Caco-2 (cell line): ENCODE measurements around the gene LMNTD1. TPM values are rescaled to one million over a fixed set of nuclear protein-coding genes. Genes with fewer than 3 reads are reported as not detected.

ENCODE experiments used
- BruUV-seq: library from RNA; stranded (reverse); fragments of 400-500 nt; replicated peaks from 2 replicates; lab custom pipeline; 2021; lab: Mats Ljungman, UMichigan
- CTCF ChIA-PET: fragments of 300-600 bp; sonication (Branson Sonifier 250); formaldehyde crosslinking; loops from one replicate; lab custom pipeline; 2022; ENCODE audit warnings: antibody characterized with exemption; lab: Charles Lee
- POLR2A ChIA-PET: fragments of 300-600 bp; sonication (Branson Sonifier 250); formaldehyde crosslinking; loops from one replicate; lab custom pipeline; 2022; ENCODE audit warnings: antibody characterized with exemption; lab: Charles Lee
- DNase-seq, 2 experiments: peaks; one replicate each; pipeline versions ENCODE4 v3.0.0 to v3.0.0-alpha.2; 2020 to 2022
- H3K27me3 ChIP-seq: replicated peaks from 2 replicates; pipeline ENCODE4 v1.6.0; 2011; ENCODE audit warnings: low read length; ENCODE audit not compliant: control insufficient read depth, insufficient read depth
- H3K36me3 ChIP-seq: 2 replicates; pipeline ENCODE4 v1.5.1; 2011; ENCODE audit warnings: low read length; ENCODE audit not compliant: control insufficient read depth, insufficient read depth
- H3K4me1 ChIP-seq: fragments of 250-450 bp; sonication (Bioruptor Pico); 2 replicates; pipeline ENCODE4 v1.5.1; 2020; ENCODE audit warnings: mild to moderate bottlenecking
- H3K4me3 ChIP-seq: 2 replicates; pipeline ENCODE4 v1.5.1; 2011; ENCODE audit warnings: low read depth, mild to moderate bottlenecking, control low read depth, low read length
- H3K9me3 ChIP-seq: fragments of 250-450 bp; sonication (Bioruptor Pico); 2 replicates; pipeline ENCODE4 v1.5.1; 2020; ENCODE audit warnings: mild to moderate bottlenecking, moderate library complexity
- H3K27ac Mint-ChIP-seq: one replicate; pipeline ENCODE4 v1.8.0; 2022; ENCODE audit warnings: mixed read lengths; ENCODE audit not compliant: unreplicated experiment
- H3K27me3 Mint-ChIP-seq: one replicate; pipeline ENCODE4 v1.8.0; 2022; ENCODE audit warnings: mixed read lengths; ENCODE audit not compliant: insufficient read depth, unreplicated experiment
- H3K36me3 Mint-ChIP-seq: one replicate; pipeline ENCODE4 v1.8.0; 2022; ENCODE audit warnings: mild to moderate bottlenecking, mixed read lengths; ENCODE audit not compliant: insufficient read depth, unreplicated experiment
- H3K4me1 Mint-ChIP-seq: one replicate; pipeline ENCODE4 v1.8.0; 2022; ENCODE audit warnings: low read depth, mixed read lengths; ENCODE audit not compliant: unreplicated experiment
- H3K4me3 Mint-ChIP-seq: one replicate; pipeline ENCODE4 v1.8.0; 2022; ENCODE audit warnings: mild to moderate bottlenecking, moderate library complexity, mixed read lengths; ENCODE audit not compliant: unreplicated experiment
- H3K9me3 Mint-ChIP-seq: one replicate; pipeline ENCODE4 v1.8.0; 2022; ENCODE audit warnings: mixed read lengths; ENCODE audit not compliant: unreplicated experiment
- intact Hi-C: fragments of 100-400 bp; cut with micrococcal nuclease; formaldehyde crosslinking; loops from one replicate; pipeline ENCODE4 v1.10.0; 2022; ENCODE audit not compliant: unreplicated experiment
- total RNA-seq: library from RNA; stranded (reverse); gene quantifications from 2 replicates; pipeline ENCODE4 v1.2.3, GENCODE V29; 2022
- TF ChIP-seq, protein P1 (sequence below), 2 experiments: fragments of 200-600 bp in 1 of 2; IDR thresholded peaks; 1 replicate in 1 of 2; 2 replicates in 1 of 2; pipeline versions ENCODE4 v1.5.1 to v1.8.0; 2011 to 2022; ENCODE audit warnings: antibody characterized with exemption in 1 of 2, control low read depth in 1 of 2, inconsistent platforms in 1 of 2, low read depth in 1 of 2, low read length in 1 of 2, mild to moderate bottlenecking in 1 of 2, moderate library complexity in 1 of 2; ENCODE audit not compliant: insufficient read depth in 1 of 2, severe bottlenecking in 1 of 2, unreplicated experiment in 1 of 2

The LMNTD1 gene
- total RNA-seq, 1 experiment from 2014 or later: not detected

DNA sequence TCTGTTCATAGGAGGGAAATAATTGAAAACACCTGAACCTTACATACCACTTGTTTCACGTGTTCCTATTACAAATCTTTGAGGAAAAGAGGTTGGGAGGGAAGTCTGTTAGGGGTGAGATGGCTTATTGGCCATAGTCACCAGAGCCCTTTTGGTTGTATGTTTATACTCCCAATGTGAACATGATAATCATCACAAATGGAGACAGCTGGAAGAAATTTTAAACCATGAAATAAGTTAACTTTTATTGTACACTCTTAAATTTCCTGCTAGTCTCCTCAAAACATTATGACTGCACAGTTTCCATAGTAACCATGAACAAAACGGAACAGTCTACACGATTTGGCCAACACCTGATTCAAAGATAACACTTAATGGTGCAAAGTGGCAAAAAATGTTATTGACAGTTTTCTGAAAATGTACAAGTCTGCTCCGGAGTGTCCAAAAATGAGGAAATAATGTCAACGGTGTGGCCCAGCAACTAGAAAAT is 56.9 kb downstream of the LMNTD1 start:
- H3K9me3 ChIP-seq: peaks cover 43% of the 10 kb centered on the region
- intact Hi-C loops: no loop called here
- no peaks in the 10 kb centered on the region for H3K27me3 ChIP-seq
- peaks cover 41% of the 10 kb centered on the region for H3K4me1 ChIP-seq
- peaks cover 42% of the 10 kb centered on the region for H3K9me3 Mint-ChIP-seq
- BruUV-seq: no TSS peak
- TF ChIP-seq, protein P1, sequence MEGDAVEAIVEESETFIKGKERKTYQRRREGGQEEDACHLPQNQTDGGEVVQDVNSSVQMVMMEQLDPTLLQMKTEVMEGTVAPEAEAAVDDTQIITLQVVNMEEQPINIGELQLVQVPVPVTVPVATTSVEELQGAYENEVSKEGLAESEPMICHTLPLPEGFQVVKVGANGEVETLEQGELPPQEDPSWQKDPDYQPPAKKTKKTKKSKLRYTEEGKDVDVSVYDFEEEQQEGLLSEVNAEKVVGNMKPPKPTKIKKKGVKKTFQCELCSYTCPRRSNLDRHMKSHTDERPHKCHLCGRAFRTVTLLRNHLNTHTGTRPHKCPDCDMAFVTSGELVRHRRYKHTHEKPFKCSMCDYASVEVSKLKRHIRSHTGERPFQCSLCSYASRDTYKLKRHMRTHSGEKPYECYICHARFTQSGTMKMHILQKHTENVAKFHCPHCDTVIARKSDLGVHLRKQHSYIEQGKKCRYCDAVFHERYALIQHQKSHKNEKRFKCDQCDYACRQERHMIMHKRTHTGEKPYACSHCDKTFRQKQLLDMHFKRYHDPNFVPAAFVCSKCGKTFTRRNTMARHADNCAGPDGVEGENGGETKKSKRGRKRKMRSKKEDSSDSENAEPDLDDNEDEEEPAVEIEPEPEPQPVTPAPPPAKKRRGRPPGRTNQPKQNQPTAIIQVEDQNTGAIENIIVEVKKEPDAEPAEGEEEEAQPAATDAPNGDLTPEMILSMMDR (IDR thresholded peaks at IDR 0.05; ENCODE audit: insufficient read depth in 1 of 2, low read depth in 1 of 2, low read length in 1 of 2, severe bottlenecking in 1 of 2, unreplicated experiment in 1 of 2): no peak
- H3K27ac Mint-ChIP-seq: peak overlapping the region; percentile 85
- H3K4me3 Mint-ChIP-seq: no peak overlapping the region
- H3K4me3 ChIP-seq: no peak overlapping the region
- no peak for DNase-seq
- ChIA-PET POLR2A (no interaction called here), CTCF (no interaction called here)
- H3K4me1 Mint-ChIP-seq: peaks cover 44% of the 10 kb centered on the region
- no peaks in the 10 kb centered on the region for H3K27me3 Mint-ChIP-seq
- peaks cover 15% of the 10 kb centered on the region for H3K36me3 Mint-ChIP-seq
- no peaks in the 10 kb centered on the region for H3K36me3 ChIP-seq

DNA sequence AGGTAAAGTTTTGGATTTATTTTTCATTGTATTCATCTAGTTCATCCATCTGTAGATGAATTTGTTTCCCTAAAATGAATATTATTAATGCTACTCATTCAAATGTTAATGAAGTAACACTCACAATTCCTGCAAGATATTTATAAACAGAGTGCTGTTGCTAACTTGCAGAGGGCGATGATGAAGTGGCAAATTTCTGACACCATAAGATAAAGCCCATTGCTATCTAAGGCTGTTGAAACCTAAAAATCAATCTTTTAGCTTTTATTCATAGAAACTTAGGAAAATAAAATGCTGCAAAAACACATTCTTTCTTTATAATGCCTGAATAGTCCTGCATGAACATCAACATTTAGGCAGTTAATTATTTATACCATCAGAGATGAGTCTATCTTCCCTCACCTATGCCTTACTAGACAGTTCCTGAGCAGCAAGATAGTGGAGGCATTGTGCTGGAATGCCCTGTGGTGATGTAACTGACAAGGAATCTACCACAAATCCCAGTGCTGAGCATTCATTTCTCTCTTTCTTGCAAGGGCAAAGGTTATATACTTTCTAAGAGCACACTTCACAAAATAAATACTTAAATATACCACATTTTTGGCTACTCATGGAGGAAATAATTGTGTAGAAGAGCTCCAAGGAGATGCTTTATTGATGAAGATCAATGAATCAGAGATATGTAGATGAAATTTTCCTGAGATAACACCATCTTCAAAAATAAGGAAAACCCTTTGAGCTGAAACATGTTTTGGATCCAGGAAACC is 57.6 kb downstream of the LMNTD1 start:
- H3K9me3 ChIP-seq: peaks cover 46% of the 10 kb centered on the region
- intact Hi-C loops: loop anchor here (1.0 kb wide), 1 partner anchor 29 kb away; no protein-coding TSS in a partner anchor
- no peaks in the 10 kb centered on the region for H3K27me3 ChIP-seq
- Mint-ChIP-seq H3K4me3 (peak overlapping the region; percentile 16), H3K27me3 (no peaks in the 10 kb centered on the region), H3K4me1 (peaks cover 46% of the 10 kb centered on the region), H3K36me3 (peaks cover 15% of the 10 kb centered on the region), H3K9me3 (peaks cover 48% of the 10 kb centered on the region), H3K27ac (peak overlapping the region; percentile 85)
- no TSS peak for BruUV-seq
- no peaks in the 10 kb centered on the region for H3K36me3 ChIP-seq
- peak; percentile 63 to 67 for DNase-seq
- no peak overlapping the region for H3K4me3 ChIP-seq
- CTCF ChIA-PET: no interaction called here
- POLR2A ChIA-PET: no interaction called here
- H3K4me1 ChIP-seq: peaks cover 45% of the 10 kb centered on the region
- TF ChIP-seq, protein P1 (IDR thresholded peaks at IDR 0.05; ENCODE audit: insufficient read depth in 1 of 2, low read depth in 1 of 2, low read length in 1 of 2, severe bottlenecking in 1 of 2, unreplicated experiment in 1 of 2): no peak

DNA sequence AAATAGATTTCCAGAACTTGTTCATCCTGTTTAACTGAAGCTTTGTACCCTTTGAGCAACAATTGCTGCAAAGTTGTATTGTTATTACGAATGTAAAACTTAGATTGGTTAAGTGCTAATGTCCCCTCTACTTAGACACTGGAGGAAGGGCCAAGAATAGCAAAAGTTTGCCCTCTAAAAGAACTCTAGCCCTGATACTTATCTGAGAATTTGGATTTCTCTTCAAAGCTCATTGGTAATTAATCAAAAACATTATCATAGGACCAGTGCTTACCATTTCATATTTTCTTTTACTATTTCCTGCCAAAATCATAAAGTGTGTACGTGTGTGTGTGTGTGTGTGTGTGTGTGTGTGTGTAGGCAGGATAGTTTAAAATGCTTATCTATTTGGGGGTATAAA is 58.2 kb downstream of the LMNTD1 start:
- ChIA-PET POLR2A (interaction anchor here (0.7 kb wide), 1 partner anchor 1179 kb away, joined by 5 read pairs; no protein-coding TSS in a partner anchor), CTCF (no interaction called here)
- H3K27me3 ChIP-seq: no peaks in the 10 kb centered on the region
- TF ChIP-seq, protein P1 (IDR thresholded peaks at IDR 0.05; ENCODE audit: insufficient read depth in 1 of 2, low read depth in 1 of 2, low read length in 1 of 2, severe bottlenecking in 1 of 2, unreplicated experiment in 1 of 2): no peak
- peaks cover 51% of the 10 kb centered on the region for H3K4me1 Mint-ChIP-seq
- no TSS peak for BruUV-seq
- H3K9me3 ChIP-seq: peaks cover 46% of the 10 kb centered on the region
- peaks cover 51% of the 10 kb centered on the region for H3K4me1 ChIP-seq
- intact Hi-C loops: loop anchor here (1.0 kb wide), 1 partner anchor 29 kb away; no protein-coding TSS in a partner anchor
- peaks cover 50% of the 10 kb centered on the region for H3K9me3 Mint-ChIP-seq
- H3K27ac Mint-ChIP-seq: peak overlapping the region; percentile 85
- no peaks in the 10 kb centered on the region for H3K36me3 ChIP-seq
- no peak overlapping the region for H3K4me3 ChIP-seq
- DNase-seq: no peak
- peaks cover 15% of the 10 kb centered on the region for H3K36me3 Mint-ChIP-seq
- H3K4me3 Mint-ChIP-seq: no peak overlapping the region
- H3K27me3 Mint-ChIP-seq: no peaks in the 10 kb centered on the region
